Loucy (cell line): ENCODE measurements around the gene PKD2L1.

ENCODE experiments used
- H2AFZ ChIP-seq: fragments of 200-600 bp; sonication (generic); 2 replicates; pipeline ENCODE4 v1.6.0; 2016; ENCODE audit warnings: antibody characterized with exemption, mild to moderate bottlenecking, low read length, moderate library complexity
- H3F3A ChIP-seq: fragments of 200-600 bp; 2 replicates; pipeline ENCODE4 v1.6.0; 2016; ENCODE audit warnings: antibody characterized with exemption, low read depth, mild to moderate bottlenecking
- H3K27me3 ChIP-seq: fragments of 200-600 bp; sonication (generic); 2 replicates; pipeline ENCODE4 v1.6.1; 2014; ENCODE audit warnings: low read length, mild to moderate bottlenecking; ENCODE audit not compliant: insufficient read depth, poor library complexity, severe bottlenecking
- H3K36me3 ChIP-seq: fragments of 200-600 bp; sonication (generic); 2 replicates; pipeline ENCODE4 v1.6.1; 2016; ENCODE audit warnings: low read length; ENCODE audit not compliant: insufficient read depth
- H3K4me1 ChIP-seq: fragments of 200-600 bp; sonication (generic); 2 replicates; pipeline ENCODE4 v1.5.1; 2014; ENCODE audit warnings: low read length, mild to moderate bottlenecking; ENCODE audit not compliant: insufficient read depth, poor library complexity, severe bottlenecking
- H3K4me2 ChIP-seq: fragments of 200-600 bp; sonication (generic); 2 replicates; pipeline ENCODE4 v1.6.0; 2014; ENCODE audit warnings: antibody characterized with exemption, low read length, low read depth, mild to moderate bottlenecking; ENCODE audit not compliant: poor library complexity, severe bottlenecking
- H3K4me3 ChIP-seq: fragments of 200-600 bp; sonication (generic); 2 replicates; pipeline ENCODE4 v1.5.1; 2014; ENCODE audit warnings: low read length, mild to moderate bottlenecking, mixed read lengths; ENCODE audit not compliant: poor library complexity, severe bottlenecking
- H3K79me2 ChIP-seq: fragments of 200-600 bp; sonication (generic); 2 replicates; pipeline ENCODE4 v1.6.1; 2014; ENCODE audit warnings: low read length; ENCODE audit not compliant: insufficient read depth
- H3K9ac ChIP-seq: fragments of 200-600 bp; sonication (generic); 2 replicates; pipeline ENCODE4 v1.6.0; 2014; ENCODE audit warnings: mild to moderate bottlenecking, low read depth, low read length, moderate library complexity; ENCODE audit not compliant: poor library complexity, severe bottlenecking
- H3K9me2 ChIP-seq: fragments of 200-600 bp; sonication (generic); replicated peaks from 2 replicates; pipeline ENCODE4 v1.6.1; 2016; ENCODE audit warnings: low read depth, low read length, mixed read lengths
- H3K9me3 ChIP-seq: fragments of 200-600 bp; sonication (generic); 2 replicates; pipeline ENCODE4 v1.6.1; 2014; ENCODE audit warnings: mild to moderate bottlenecking, antibody characterized with exemption, low read length, low read depth; ENCODE audit not compliant: insufficient read depth
- H4K20me1 ChIP-seq: fragments of 200-600 bp; sonication (generic); 2 replicates; pipeline ENCODE4 v1.6.0; 2014; ENCODE audit warnings: antibody characterized with exemption, low read length, mild to moderate bottlenecking; ENCODE audit not compliant: insufficient read depth, poor library complexity, severe bottlenecking
- EZH2phosphoT487 ChIP-seq: fragments of 200-600 bp; IDR thresholded peaks from 2 replicates; pipeline ENCODE4 v1.6.1; 2018; ENCODE audit warnings: antibody characterized with exemption, mild to moderate bottlenecking, moderate library complexity, borderline replicate concordance
- TF ChIP-seq, protein P1 (sequence below): fragments of 200-600 bp; sonication (generic); conservative IDR thresholded peaks from 2 replicates; pipeline ENCODE4 v1.5.1; 2014; ENCODE audit warnings: mild to moderate bottlenecking, antibody characterized with exemption, low read length

Gene PKD2L1

DNA sequence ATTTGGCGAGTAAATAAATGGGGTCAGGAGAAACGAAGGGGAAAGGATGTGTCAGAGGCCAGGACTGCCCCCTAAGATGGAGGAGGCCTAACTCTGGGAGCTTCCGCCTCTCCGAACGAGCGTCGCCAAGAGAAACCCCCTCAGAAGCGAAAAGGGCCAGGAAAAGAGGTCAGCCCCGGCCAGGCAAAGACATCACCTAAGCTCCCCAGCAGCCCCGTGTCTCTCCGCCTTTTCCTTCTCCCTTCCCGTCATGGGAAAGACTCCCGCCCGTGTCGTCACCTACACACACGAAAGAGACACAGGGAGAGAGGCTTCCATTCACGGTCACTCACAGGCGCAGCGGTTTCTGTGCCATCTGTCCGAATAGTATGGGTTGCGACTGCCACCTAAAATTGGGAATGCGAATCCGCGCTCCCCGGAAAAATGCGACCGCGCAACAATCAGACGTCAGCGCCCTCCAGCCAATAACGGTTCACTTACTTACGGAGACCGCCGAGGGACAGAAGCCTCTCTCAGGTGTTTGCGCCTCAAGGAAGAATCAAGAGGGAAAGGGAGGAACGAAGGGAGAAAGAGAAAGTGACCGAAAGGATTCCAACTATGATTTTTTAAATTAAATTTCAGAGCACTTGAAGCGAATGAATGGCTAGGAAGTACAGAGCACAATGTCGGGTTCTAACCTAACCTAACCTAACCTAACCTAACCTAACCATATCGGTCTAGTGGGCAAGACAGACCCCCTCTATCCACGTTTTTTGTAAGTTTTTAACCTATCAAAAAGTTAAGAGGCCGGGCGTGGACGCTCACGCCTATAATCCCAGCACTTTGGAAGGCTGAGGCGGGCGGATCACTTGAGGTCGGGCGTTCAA lies 62.6 kb downstream of the PKD2L1 start, which contains the start of gene CWF19L1:
Gene CWF19L1 (minus strand): TSS at position 400 of the 866 bp plus-strand sequence. CDS start 45 bp downstream, at position 355.
- peaks cover 40% of the 10 kb centered on the region for H3K79me2 ChIP-seq
- H2AFZ ChIP-seq = peak within 1 kb of the TSS; percentile 97

DNA sequence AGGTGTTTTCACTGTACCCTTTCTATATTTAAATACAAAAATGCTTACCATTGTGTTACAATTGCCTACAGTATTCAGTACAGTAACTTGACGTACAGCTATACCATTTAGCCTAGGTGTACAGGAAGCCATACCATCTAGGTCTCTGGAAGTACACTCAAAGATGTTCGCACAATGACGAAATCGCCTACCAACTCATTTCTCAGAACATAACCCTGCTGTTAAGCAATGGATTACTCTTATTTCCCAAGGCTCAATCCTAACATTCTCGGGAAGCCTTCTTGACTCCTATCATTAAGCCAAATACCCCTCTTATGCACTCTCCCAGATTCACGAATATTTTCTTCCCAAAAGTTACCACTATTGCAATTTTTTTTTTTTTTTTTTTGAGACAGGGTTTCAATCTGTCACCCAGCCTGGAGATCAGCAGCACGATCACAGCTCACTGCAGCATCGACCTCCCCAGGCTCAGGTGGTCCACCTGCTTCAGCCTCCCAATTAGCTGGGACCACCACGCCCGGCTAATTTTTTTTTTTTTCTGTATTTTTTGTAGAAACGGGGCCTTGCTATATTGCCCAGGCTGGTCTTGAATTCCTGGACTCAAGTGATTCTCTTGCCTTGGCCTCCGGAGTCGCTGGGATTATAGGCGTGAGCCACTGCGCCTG lies 64.1 kb downstream of the PKD2L1 start:
- TF ChIP-seq, protein P1, sequence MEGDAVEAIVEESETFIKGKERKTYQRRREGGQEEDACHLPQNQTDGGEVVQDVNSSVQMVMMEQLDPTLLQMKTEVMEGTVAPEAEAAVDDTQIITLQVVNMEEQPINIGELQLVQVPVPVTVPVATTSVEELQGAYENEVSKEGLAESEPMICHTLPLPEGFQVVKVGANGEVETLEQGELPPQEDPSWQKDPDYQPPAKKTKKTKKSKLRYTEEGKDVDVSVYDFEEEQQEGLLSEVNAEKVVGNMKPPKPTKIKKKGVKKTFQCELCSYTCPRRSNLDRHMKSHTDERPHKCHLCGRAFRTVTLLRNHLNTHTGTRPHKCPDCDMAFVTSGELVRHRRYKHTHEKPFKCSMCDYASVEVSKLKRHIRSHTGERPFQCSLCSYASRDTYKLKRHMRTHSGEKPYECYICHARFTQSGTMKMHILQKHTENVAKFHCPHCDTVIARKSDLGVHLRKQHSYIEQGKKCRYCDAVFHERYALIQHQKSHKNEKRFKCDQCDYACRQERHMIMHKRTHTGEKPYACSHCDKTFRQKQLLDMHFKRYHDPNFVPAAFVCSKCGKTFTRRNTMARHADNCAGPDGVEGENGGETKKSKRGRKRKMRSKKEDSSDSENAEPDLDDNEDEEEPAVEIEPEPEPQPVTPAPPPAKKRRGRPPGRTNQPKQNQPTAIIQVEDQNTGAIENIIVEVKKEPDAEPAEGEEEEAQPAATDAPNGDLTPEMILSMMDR = no peak
- no peak for TF ChIP-seq EZH2phosphoT487
- Histone ChIP-seq H3K36me3 (no peaks in the 10 kb centered on the region), H3K4me3 (peak overlapping the region; percentile 89), H3F3A (no peaks in the 10 kb centered on the region), H3K4me2 (peak overlapping the region; percentile 50), H3K79me2 (peaks cover 40% of the 10 kb centered on the region), H2AFZ (no peak overlapping the region), H3K9me2 (no peaks in the 10 kb centered on the region), H3K9ac (no peak overlapping the region), H3K4me1 (peaks cover 11% of the 10 kb centered on the region), H3K9me3 (no peaks in the 10 kb centered on the region), H4K20me1 (no peaks in the 10 kb centered on the region), H3K27me3 (no peaks in the 10 kb centered on the region)

More for the DNA sequence above, 62.6 kb downstream of the PKD2L1 start, which contains the start of gene CWF19L1:
- Histone ChIP-seq H3K27me3 (no peaks in the 10 kb centered on the region), H3K4me2 (peak within 1 kb of the TSS; percentile 50), H3K9me3 (no peaks in the 10 kb centered on the region), H3K4me3 (peak within 1 kb of the TSS; percentile 89), H3K4me1 (peaks cover 11% of the 10 kb centered on the region), H3K9ac (peak within 1 kb of the TSS; percentile 86), H3K9me2 (no peaks in the 10 kb centered on the region), H3F3A (no peaks in the 10 kb centered on the region), H3K36me3 (no peaks in the 10 kb centered on the region), H4K20me1 (no peaks in the 10 kb centered on the region)
- no peak for TF ChIP-seq EZH2phosphoT487
- TF ChIP-seq, protein P1 = no peak

GRCh38 chr10:100254191-100254590 lies 75.8 kb downstream of the PKD2L1 start:
- H3K36me3 ChIP-seq = peaks cover 54% of the 10 kb centered on the region; the same call in 1 of the 2 replicates
- H3K9me2 ChIP-seq = no peaks in the 10 kb centered on the region
- H3K4me1 ChIP-seq = no peaks in the 10 kb centered on the region
- H3K27me3 ChIP-seq = no peaks in the 10 kb centered on the region
- H3K9ac ChIP-seq = no peak overlapping the region
- H3K79me2 ChIP-seq = no peaks in the 10 kb centered on the region
- TF ChIP-seq EZH2phosphoT487 = no peak
- TF ChIP-seq, protein P1 = no peak
- H4K20me1 ChIP-seq = no peaks in the 10 kb centered on the region
- H3K4me2 ChIP-seq = no peak overlapping the region
- no peaks in the 10 kb centered on the region for H3F3A ChIP-seq
- no peaks in the 10 kb centered on the region for H3K9me3 ChIP-seq
- no peak overlapping the region for H2AFZ ChIP-seq
- no peak overlapping the region for H3K4me3 ChIP-seq
